HG03196 (cell line): ENCODE measurements around the gene ANKFN1.

Experiments used
- ATAC-seq: cut with Tn5 transposase; IDR thresholded peaks from one replicate; pipeline ENCODE4 v1.9.1; 2021; ENCODE audit not compliant: unreplicated experiment

Gene ANKFN1

GRCh38 chr17:56178203-56178602 is 24.9 kb downstream of the ANKFN1 start:
- no peak for ATAC-seq

GRCh38 chr17:56182081-56182480 is 28.8 kb downstream of the ANKFN1 start:
- no peak for ATAC-seq

- ATAC-seq, result no peak
Measured at GRCh38 chr17:56184650-56185049, 31.4 kb downstream of the ANKFN1 start.

- no peak for ATAC-seq
Measured at GRCh38 chr17:56185491-56186221, 32.4 kb downstream of the ANKFN1 start.

GRCh38 chr17:56186222-56186786 is 33.0 kb downstream of the ANKFN1 start:
- ATAC-seq, result no peak

- ATAC-seq, result no peak
Measured at GRCh38 chr17:56203430-56203829, 50.2 kb downstream of the ANKFN1 start.

- ATAC-seq, result no peak
Measured at GRCh38 chr17:56206351-56206750, 53.1 kb downstream of the ANKFN1 start.

- no peak for ATAC-seq
Measured at GRCh38 chr17:56213031-56213430, 59.8 kb downstream of the ANKFN1 start.

- ATAC-seq, result no peak
Measured at GRCh38 chr17:56217921-56218320, 64.6 kb downstream of the ANKFN1 start.

GRCh38 chr17:56222255-56222654 is 69.0 kb downstream of the ANKFN1 start:
- no peak for ATAC-seq

GRCh38 chr17:56230660-56231059 is 77.4 kb downstream of the ANKFN1 start:
- no peak for ATAC-seq

GRCh38 chr17:56231252-56231651 is 78.0 kb downstream of the ANKFN1 start:
- ATAC-seq, result no peak

GRCh38 chr17:56231693-56232092 is 78.4 kb downstream of the ANKFN1 start:
- no peak for ATAC-seq

- ATAC-seq, result no peak
Measured at GRCh38 chr17:56244268-56244890, 91.1 kb downstream of the ANKFN1 start.

- ATAC-seq, result no peak
Measured at GRCh38 chr17:56247816-56248215, 94.5 kb downstream of the ANKFN1 start.

GRCh38 chr17:56257075-56257474 is 103.8 kb downstream of the ANKFN1 start:
- ATAC-seq, result no peak

- no peak for ATAC-seq
Measured at GRCh38 chr17:56260376-56261002, 107.2 kb downstream of the ANKFN1 start.

GRCh38 chr17:56262803-56263202 is 109.5 kb downstream of the ANKFN1 start:
- no peak for ATAC-seq

- ATAC-seq, result no peak
Measured at GRCh38 chr17:56269556-56270389, 116.5 kb downstream of the ANKFN1 start.

GRCh38 chr17:56274491-56274890 is 121.2 kb downstream of the ANKFN1 start:
- ATAC-seq, result no peak

- ATAC-seq, result no peak
Measured at GRCh38 chr17:56284482-56284881, 131.2 kb downstream of the ANKFN1 start.
